ENCODE data around the gene ZNF727.
"Not testable (repeated sequence)": the region's sequence is repeated elsewhere in the genome, so short reads cannot be mapped to it uniquely, and the experiment has no call there.

Gene ZNF727

GRCh38 chr7:64045301-64046040 lies at the start of gene ZNF727:
ZNF727 (plus strand) TSS chr7:64045434; CDS start chr7:64045622, 188 bp downstream.
- Mint-ChIP-seq H3K4me1 (ENCODE audit: low read depth) (no peaks in the 10 kb centered on the region), H3K27me3 (ENCODE audit: low read depth) (no peaks in the 10 kb centered on the region), H3K9me3 (peaks cover 57% of the 10 kb centered on the region), H3K36me3 (ENCODE audit: low read depth) (no peaks in the 10 kb centered on the region), H3K4me3 (no peak within 1 kb of the TSS), H3K27ac (no peak within 1 kb of the TSS)

- H3K4me1 Mint-ChIP-seq (ENCODE audit: low read depth) = no peaks in the 10 kb centered on the region
- no peak within 1 kb of the TSS for H3K27ac Mint-ChIP-seq
- no peak within 1 kb of the TSS for H3K4me3 Mint-ChIP-seq
- no peaks in the 10 kb centered on the region for H3K36me3 Mint-ChIP-seq (ENCODE audit: low read depth)
- peaks cover 31% of the 10 kb centered on the region for H3K9me3 Mint-ChIP-seq
- no peaks in the 10 kb centered on the region for H3K27me3 Mint-ChIP-seq (ENCODE audit: low read depth)
Measured at GRCh38 chr7:63998549-63998948, 46.7 kb upstream of the ZNF727 start, which contains the start of gene ZNF722. ZNF722 (plus strand) TSS chr7:63998849; CDS start chr7:63998962, 113 bp downstream.

GRCh38 chr7:64015496-64015895 lies 29.7 kb upstream of the ZNF727 start:
- H3K4me1 Mint-ChIP-seq (ENCODE audit: low read depth); H3K27me3 Mint-ChIP-seq (ENCODE audit: low read depth); H3K36me3 Mint-ChIP-seq (ENCODE audit: low read depth); H3K4me3 Mint-ChIP-seq; H3K27ac Mint-ChIP-seq: not testable (repeated sequence)
- peaks cover 58% of the 10 kb centered on the region for H3K9me3 Mint-ChIP-seq

- peaks cover 68% of the 10 kb centered on the region for H3K9me3 Mint-ChIP-seq
- H3K27ac Mint-ChIP-seq = no peak overlapping the region
- no peaks in the 10 kb centered on the region for H3K4me1 Mint-ChIP-seq (ENCODE audit: low read depth)
- H3K4me3 Mint-ChIP-seq = no peak overlapping the region
- H3K36me3 Mint-ChIP-seq (ENCODE audit: low read depth) = no peaks in the 10 kb centered on the region
- H3K27me3 Mint-ChIP-seq (ENCODE audit: low read depth) = no peaks in the 10 kb centered on the region
Measured at GRCh38 chr7:64035388-64035787, 9.8 kb upstream of the ZNF727 start.

GRCh38 chr7:64037095-64037494 lies 8.1 kb upstream of the ZNF727 start:
- H3K4me3 Mint-ChIP-seq = no peak overlapping the region
- peaks cover 58% of the 10 kb centered on the region for H3K9me3 Mint-ChIP-seq

GRCh38 chr7:64046041-64046389 lies 781 bp downstream of the ZNF727 start:
- H3K4me3 Mint-ChIP-seq = no peak overlapping the region
- H3K9me3 Mint-ChIP-seq = peaks cover 54% of the 10 kb centered on the region
- no peaks in the 10 kb centered on the region for H3K4me1 Mint-ChIP-seq (ENCODE audit: low read depth)
- no peaks in the 10 kb centered on the region for H3K36me3 Mint-ChIP-seq (ENCODE audit: low read depth)
- H3K27me3 Mint-ChIP-seq (ENCODE audit: low read depth) = no peaks in the 10 kb centered on the region
- H3K27ac Mint-ChIP-seq = no peak overlapping the region

More at GRCh38 chr7:64037095-64037494, 8.1 kb upstream of the ZNF727 start:
- no peaks in the 10 kb centered on the region for H3K4me1 Mint-ChIP-seq (ENCODE audit: low read depth)
- H3K36me3 Mint-ChIP-seq (ENCODE audit: low read depth) = no peaks in the 10 kb centered on the region
- no peaks in the 10 kb centered on the region for H3K27me3 Mint-ChIP-seq (ENCODE audit: low read depth)
- H3K27ac Mint-ChIP-seq = no peak overlapping the region

- Mint-ChIP-seq H3K9me3 (peaks cover 80% of the 10 kb centered on the region), H3K36me3 (ENCODE audit: low read depth) (peaks cover 10% of the 10 kb centered on the region)
- H3K27ac Mint-ChIP-seq; H3K4me3 Mint-ChIP-seq; H3K4me1 Mint-ChIP-seq (ENCODE audit: low read depth); H3K27me3 Mint-ChIP-seq (ENCODE audit: low read depth): not testable (repeated sequence)
Measured at GRCh38 chr7:64077837-64078698, 32.8 kb downstream of the ZNF727 start.

- Mint-ChIP-seq H3K36me3 (ENCODE audit: low read depth) (peaks cover 10% of the 10 kb centered on the region), H3K9me3 (peaks cover 74% of the 10 kb centered on the region), H3K4me1 (ENCODE audit: low read depth) (no peaks in the 10 kb centered on the region), H3K4me3 (no peak overlapping the region), H3K27me3 (ENCODE audit: low read depth) (no peaks in the 10 kb centered on the region), H3K27ac (no peak overlapping the region)
Measured at GRCh38 chr7:64078699-64078994, 33.4 kb downstream of the ZNF727 start.

GRCh38 chr7:64087501-64087900 lies 42.3 kb downstream of the ZNF727 start:
- H3K4me1 Mint-ChIP-seq (ENCODE audit: low read depth) = no peaks in the 10 kb centered on the region
- H3K27ac Mint-ChIP-seq = no peak overlapping the region
- H3K36me3 Mint-ChIP-seq (ENCODE audit: low read depth) = no peaks in the 10 kb centered on the region
- H3K4me3 Mint-ChIP-seq = no peak overlapping the region
- peaks cover 42% of the 10 kb centered on the region for H3K9me3 Mint-ChIP-seq
- H3K27me3 Mint-ChIP-seq (ENCODE audit: low read depth) = no peaks in the 10 kb centered on the region

GRCh38 chr7:64088863-64089262 lies 43.6 kb downstream of the ZNF727 start:
- not testable (repeated sequence) for H3K27me3 Mint-ChIP-seq (ENCODE audit: low read depth); H3K27ac Mint-ChIP-seq; H3K36me3 Mint-ChIP-seq (ENCODE audit: low read depth); H3K4me3 Mint-ChIP-seq; H3K4me1 Mint-ChIP-seq (ENCODE audit: low read depth)
- H3K9me3 Mint-ChIP-seq = peaks cover 46% of the 10 kb centered on the region
